Activated CD8-positive, alpha-beta T cell treated with anti-CD3 and anti-CD28 coated beads for 36 hours (primary cell): Measurements from ENCODE around the gene RFTN1. TPM values are rescaled to one million over a fixed set of nuclear protein-coding genes. Genes with fewer than 3 reads are reported as not detected.

Experiments used
- ATAC-seq: fragments of 200-7000 bp; cut with Tn5 transposase; one replicate; pipeline ENCODE4 v1.10.0; 2021; ENCODE audit warnings: mild to moderate bottlenecking, moderate library complexity
- CTCF ChIA-PET: fragments of 350-600 bp; sonication (Branson Sonifier 250); formaldehyde crosslinking; loops from one replicate; lab custom pipeline; 2021; ENCODE audit warnings: antibody characterized with exemption; lab: Charles Lee
- POLR2A ChIA-PET: fragments of 350-600 bp; sonication (Branson Sonifier 250); formaldehyde crosslinking; loops from one replicate; lab custom pipeline; 2021; ENCODE audit warnings: antibody characterized with exemption; lab: Charles Lee
- DNase-seq: peaks from one replicate; pipeline ENCODE4 v3.0.0-alpha.2; 2020
- H3K27ac Mint-ChIP-seq: one replicate; pipeline ENCODE4 v1.8.0; 2021; ENCODE audit warnings: mild to moderate bottlenecking, mixed read lengths
- H3K27me3 Mint-ChIP-seq: one replicate; pipeline ENCODE4 v1.8.0; 2021; ENCODE audit warnings: mixed read lengths
- H3K36me3 Mint-ChIP-seq: one replicate; pipeline ENCODE4 v1.8.0; 2021; ENCODE audit warnings: low read depth, mixed read lengths
- H3K4me1 Mint-ChIP-seq: one replicate; pipeline ENCODE4 v1.8.0; 2021; ENCODE audit warnings: low read depth, mixed read lengths
- H3K4me3 Mint-ChIP-seq: one replicate; pipeline ENCODE4 v1.8.0; 2021; ENCODE audit warnings: mild to moderate bottlenecking, moderate library complexity, mixed read lengths
- H3K9me3 Mint-ChIP-seq: one replicate; pipeline ENCODE4 v1.8.0; 2021; ENCODE audit warnings: mixed read lengths
- intact Hi-C: fragments of 100-400 bp; cut with micrococcal nuclease; formaldehyde crosslinking; loops from one replicate; pipeline ENCODE4 v1.10.0; 2022
- total RNA-seq, 2 experiments: library from RNA; stranded (reverse); gene quantifications; one replicate each; pipeline ENCODE4 v1.2.3, GENCODE V29; 2021
- TF ChIP-seq, protein P1 (sequence below): fragments of 200-600 bp; IDR thresholded peaks from one replicate; pipeline ENCODE4 v1.8.0; 2022; ENCODE audit warnings: antibody characterized with exemption, mild to moderate bottlenecking

RFTN1 gene
- total RNA-seq, 2 experiments from 2014 or later: 113 to 125 TPM

DNA sequence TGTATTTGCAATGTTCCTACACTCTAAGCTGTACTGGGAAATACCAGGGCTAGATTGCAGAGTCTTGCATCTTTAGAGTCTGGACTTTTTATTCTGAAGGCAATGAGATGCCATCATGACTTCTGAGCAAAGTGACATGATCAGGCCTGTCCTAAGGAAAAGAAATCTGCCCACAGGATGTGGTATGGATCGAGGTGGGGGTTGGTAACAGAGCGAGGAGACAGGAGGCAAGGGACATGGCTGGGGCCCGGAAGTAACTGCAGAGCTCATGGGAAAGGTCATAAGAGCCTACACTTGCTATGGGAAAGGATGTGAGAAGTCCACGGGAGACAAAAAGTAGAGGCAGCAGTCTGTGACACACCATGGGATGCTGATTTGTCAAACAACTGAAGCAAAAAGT lies 126.9 kb downstream of the RFTN1 start:
- Mint-ChIP-seq H3K27me3 (no peaks in the 10 kb centered on the region), H3K4me3 (no peak overlapping the region), H3K9me3 (peaks cover 9% of the 10 kb centered on the region), H3K4me1 (peaks cover 60% of the 10 kb centered on the region), H3K36me3 (peaks cover 64% of the 10 kb centered on the region), H3K27ac (peak overlapping the region; percentile 68)
- POLR2A ChIA-PET: interaction anchor here (0.6 to 1.8 kb wide), 4 partner anchors 8 to 27 kb away, joined by 3 to 7 read pairs (median 3); no protein-coding TSS in a partner anchor
- DNase-seq: no peak
- ATAC-seq: no peak
- CTCF ChIA-PET: no interaction called here
- intact Hi-C loops: no loop called here
- TF ChIP-seq, protein P1, sequence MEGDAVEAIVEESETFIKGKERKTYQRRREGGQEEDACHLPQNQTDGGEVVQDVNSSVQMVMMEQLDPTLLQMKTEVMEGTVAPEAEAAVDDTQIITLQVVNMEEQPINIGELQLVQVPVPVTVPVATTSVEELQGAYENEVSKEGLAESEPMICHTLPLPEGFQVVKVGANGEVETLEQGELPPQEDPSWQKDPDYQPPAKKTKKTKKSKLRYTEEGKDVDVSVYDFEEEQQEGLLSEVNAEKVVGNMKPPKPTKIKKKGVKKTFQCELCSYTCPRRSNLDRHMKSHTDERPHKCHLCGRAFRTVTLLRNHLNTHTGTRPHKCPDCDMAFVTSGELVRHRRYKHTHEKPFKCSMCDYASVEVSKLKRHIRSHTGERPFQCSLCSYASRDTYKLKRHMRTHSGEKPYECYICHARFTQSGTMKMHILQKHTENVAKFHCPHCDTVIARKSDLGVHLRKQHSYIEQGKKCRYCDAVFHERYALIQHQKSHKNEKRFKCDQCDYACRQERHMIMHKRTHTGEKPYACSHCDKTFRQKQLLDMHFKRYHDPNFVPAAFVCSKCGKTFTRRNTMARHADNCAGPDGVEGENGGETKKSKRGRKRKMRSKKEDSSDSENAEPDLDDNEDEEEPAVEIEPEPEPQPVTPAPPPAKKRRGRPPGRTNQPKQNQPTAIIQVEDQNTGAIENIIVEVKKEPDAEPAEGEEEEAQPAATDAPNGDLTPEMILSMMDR: no peak

GRCh38 chr3:16385151-16385550 lies 128.3 kb downstream of the RFTN1 start:
- H3K27me3 Mint-ChIP-seq: no peaks in the 10 kb centered on the region
- intact Hi-C loops: no loop called here
- peaks cover 7% of the 10 kb centered on the region for H3K9me3 Mint-ChIP-seq
- peak overlapping the region; percentile 50 for H3K27ac Mint-ChIP-seq
- DNase-seq (no peak), ATAC-seq (no peak)
- TF ChIP-seq, protein P1: no peak
- no peak overlapping the region for H3K4me3 Mint-ChIP-seq
- POLR2A ChIA-PET: no interaction called here
- H3K4me1 Mint-ChIP-seq: peaks cover 67% of the 10 kb centered on the region
- CTCF ChIA-PET: no interaction called here
- H3K36me3 Mint-ChIP-seq: peaks cover 67% of the 10 kb centered on the region

DNA sequence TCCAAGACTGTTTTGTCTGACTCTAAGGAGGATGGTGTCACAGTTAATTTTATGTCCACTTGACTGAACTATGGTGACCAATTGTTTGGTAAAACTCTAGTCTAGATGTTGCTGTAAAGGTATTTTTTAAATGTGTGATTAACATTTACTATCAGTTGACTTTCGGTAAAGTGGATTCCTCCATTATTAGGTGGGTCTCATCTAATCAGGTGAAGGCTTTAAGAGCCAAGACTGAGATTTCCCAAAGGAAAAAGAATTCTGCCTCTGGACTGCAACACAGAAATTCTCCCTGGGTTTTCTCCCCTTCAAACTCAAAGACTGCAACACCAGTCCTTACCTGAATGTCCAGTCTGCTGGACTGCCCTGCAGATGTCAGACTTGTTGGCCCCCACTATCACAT lies 129.6 kb downstream of the RFTN1 start:
- H3K27me3 Mint-ChIP-seq: no peaks in the 10 kb centered on the region
- no peak overlapping the region for H3K4me3 Mint-ChIP-seq
- ChIA-PET POLR2A (no interaction called here), CTCF (no interaction called here)
- H3K36me3 Mint-ChIP-seq: peaks cover 72% of the 10 kb centered on the region
- H3K27ac Mint-ChIP-seq: peak overlapping the region; percentile 73
- no peak for ATAC-seq
- H3K4me1 Mint-ChIP-seq: peaks cover 76% of the 10 kb centered on the region
- DNase-seq: no peak
- TF ChIP-seq, protein P1: no peak
- peaks cover 7% of the 10 kb centered on the region for H3K9me3 Mint-ChIP-seq
- intact Hi-C loops: loop anchor here (5.0 kb wide), 1 partner anchor 97 kb away; no protein-coding TSS in a partner anchor

- H3K27me3 Mint-ChIP-seq: no peaks in the 10 kb centered on the region
- DNase-seq (peak; percentile 72), ATAC-seq (peak; percentile 17)
- TF ChIP-seq, protein P1: no peak
- intact Hi-C loops: loop anchor here (5.0 kb wide), 1 partner anchor 96 kb away; no protein-coding TSS in a partner anchor
- H3K27ac Mint-ChIP-seq: peak overlapping the region; percentile 72
- H3K9me3 Mint-ChIP-seq: peaks cover 15% of the 10 kb centered on the region
- H3K36me3 Mint-ChIP-seq: peaks cover 74% of the 10 kb centered on the region
- CTCF ChIA-PET: interaction anchor here (0.8 kb wide), 1 partner anchor 113 kb away, joined by 5 read pairs; no protein-coding TSS in a partner anchor
- H3K4me1 Mint-ChIP-seq: peaks cover 79% of the 10 kb centered on the region
- H3K4me3 Mint-ChIP-seq: no peak overlapping the region
- POLR2A ChIA-PET: interaction anchor here (0.8 to 2.6 kb wide), 2 partner anchors 88 to 129 kb away, joined by 3 to 6 read pairs; no protein-coding TSS in a partner anchor
Measured at GRCh38 chr3:16382845-16383244, 130.7 kb downstream of the RFTN1 start.

DNA sequence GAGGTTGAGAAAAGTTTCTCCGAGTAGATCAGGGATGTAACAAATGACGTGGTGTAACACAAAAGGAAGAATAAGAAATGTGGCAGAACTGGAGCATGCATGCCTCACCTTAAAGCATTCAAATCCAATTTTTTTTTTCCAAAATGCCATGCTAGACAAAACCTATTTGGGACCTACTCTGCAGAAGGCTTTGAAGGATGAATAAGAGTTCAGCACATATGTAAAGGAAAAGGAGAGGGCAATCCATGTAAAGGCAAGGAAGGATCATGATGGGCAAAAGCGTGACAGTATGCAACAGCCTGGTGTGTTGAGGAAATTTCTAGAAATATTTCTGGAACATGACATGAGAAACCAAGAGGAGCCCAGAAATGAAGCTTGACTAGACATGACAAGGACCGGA lies 132.1 kb downstream of the RFTN1 start:
- ATAC-seq (no peak), DNase-seq (no peak)
- ChIA-PET CTCF (no interaction called here), POLR2A (interaction anchor here (2.6 kb wide), 1 partner anchor 131 kb away, joined by 6 read pairs; no protein-coding TSS in a partner anchor)
- H3K27ac Mint-ChIP-seq: peak overlapping the region; percentile 0
- H3K27me3 Mint-ChIP-seq: no peaks in the 10 kb centered on the region
- TF ChIP-seq, protein P1: no peak
- H3K4me1 Mint-ChIP-seq: peaks cover 79% of the 10 kb centered on the region
- no peak overlapping the region for H3K4me3 Mint-ChIP-seq
- peaks cover 77% of the 10 kb centered on the region for H3K36me3 Mint-ChIP-seq
- intact Hi-C loops: loop anchor here (5.0 kb wide), 1 partner anchor 94 kb away; no protein-coding TSS in a partner anchor
- H3K9me3 Mint-ChIP-seq: peaks cover 19% of the 10 kb centered on the region
